SK-N-SH treated with all-trans-retinoic acid at 6 μM for 48 hours (cell line): Measurements from ENCODE around the gene GATC.

Experiments
- ARNTL ChIP-seq: fragments of 450-650 bp; formaldehyde crosslinking; IDR thresholded peaks from 2 replicates; pipeline ENCODE4 v1.5.0; 2020; ENCODE audit warnings: low read depth, mild to moderate bottlenecking, moderate library complexity, borderline replicate concordance
- CREB5 ChIP-seq: fragments of 250-450 bp; sonication (Bioruptor Pico); IDR thresholded peaks from 2 replicates; pipeline ENCODE4 v1.5.1; 2020; ENCODE audit warnings: low read depth, mild to moderate bottlenecking, moderate library complexity
- OSR1 ChIP-seq: fragments of 250-450 bp; sonication (Bioruptor Pico); IDR thresholded peaks from 2 replicates; pipeline ENCODE4 v1.8.0; 2022; ENCODE audit warnings: moderate library complexity, mild to moderate bottlenecking, inconsistent platforms
- PATZ1 ChIP-seq: fragments of 250-450 bp; sonication (Bioruptor Pico); IDR thresholded peaks from 2 replicates; pipeline ENCODE4 v1.8.0; 2020; ENCODE audit warnings: mild to moderate bottlenecking, moderate library complexity, borderline replicate concordance
- POU6F1 ChIP-seq: fragments of 250-450 bp; sonication (Bioruptor Pico); IDR thresholded peaks from 2 replicates; pipeline ENCODE4 v1.8.0; 2021; ENCODE audit warnings: low read depth, mild to moderate bottlenecking, moderate library complexity, borderline replicate concordance
- RARB ChIP-seq: fragments of 250-450 bp; sonication (Bioruptor Pico); IDR thresholded peaks from 2 replicates; pipeline ENCODE4 v1.8.0; 2021; ENCODE audit warnings: mild to moderate bottlenecking, moderate library complexity
- TOX ChIP-seq: fragments of 250-450 bp; sonication (Bioruptor Pico); IDR thresholded peaks from 2 replicates; pipeline ENCODE4 v1.8.0; 2021; ENCODE audit warnings: mild to moderate bottlenecking, moderate library complexity, borderline replicate concordance
- TSHZ2 ChIP-seq: fragments of 250-450 bp; sonication (Bioruptor Pico); IDR thresholded peaks from 2 replicates; pipeline ENCODE4 v1.5.0; 2020; ENCODE audit warnings: mild to moderate bottlenecking, moderate library complexity
- ZFP3 ChIP-seq: fragments of 250-450 bp; sonication (Bioruptor Pico); IDR thresholded peaks from 2 replicates; pipeline ENCODE4 v1.5.0; 2020; ENCODE audit warnings: mild to moderate bottlenecking, moderate library complexity
- ZFP30 ChIP-seq: fragments of 450-650 bp; formaldehyde crosslinking; IDR thresholded peaks from 2 replicates; pipeline ENCODE4 v1.5.0; 2022; ENCODE audit warnings: mild to moderate bottlenecking, moderate library complexity
- ZNF565 ChIP-seq: fragments of 450-650 bp; formaldehyde crosslinking; conservative IDR thresholded peaks from 2 replicates; pipeline ENCODE4 v1.5.0; 2020; ENCODE audit warnings: low read depth, mild to moderate bottlenecking, moderate library complexity
- ZNF70 ChIP-seq: fragments of 450-650 bp; formaldehyde crosslinking; IDR thresholded peaks from 2 replicates; pipeline ENCODE4 v1.5.0; 2020; ENCODE audit warnings: mild to moderate bottlenecking, moderate library complexity

- TF ChIP-seq ZFP3: no peak
- no peak for TF ChIP-seq TOX (CRISPR knock-in tag)
- no peak for TF ChIP-seq CREB5
- TF ChIP-seq OSR1 (CRISPR knock-in tag): no peak
- TF ChIP-seq ARNTL: no peak
- TF ChIP-seq TSHZ2 (CRISPR knock-in tag): no peak
- no peak for TF ChIP-seq ZFP30
- TF ChIP-seq PATZ1 (CRISPR knock-in tag): no peak
- no peak for TF ChIP-seq ZNF70 (CRISPR knock-in tag)
- TF ChIP-seq RARB (CRISPR knock-in tag): no peak
- TF ChIP-seq ZNF565 (CRISPR knock-in tag): no peak
- TF ChIP-seq POU6F1: no peak
Measured at GRCh38 chr12:120488057-120488640, 41.9 kb downstream of the GATC start.
